Measurements from ENCODE around the gene SLC6A4.

- TF ChIP-seq, protein P1, sequence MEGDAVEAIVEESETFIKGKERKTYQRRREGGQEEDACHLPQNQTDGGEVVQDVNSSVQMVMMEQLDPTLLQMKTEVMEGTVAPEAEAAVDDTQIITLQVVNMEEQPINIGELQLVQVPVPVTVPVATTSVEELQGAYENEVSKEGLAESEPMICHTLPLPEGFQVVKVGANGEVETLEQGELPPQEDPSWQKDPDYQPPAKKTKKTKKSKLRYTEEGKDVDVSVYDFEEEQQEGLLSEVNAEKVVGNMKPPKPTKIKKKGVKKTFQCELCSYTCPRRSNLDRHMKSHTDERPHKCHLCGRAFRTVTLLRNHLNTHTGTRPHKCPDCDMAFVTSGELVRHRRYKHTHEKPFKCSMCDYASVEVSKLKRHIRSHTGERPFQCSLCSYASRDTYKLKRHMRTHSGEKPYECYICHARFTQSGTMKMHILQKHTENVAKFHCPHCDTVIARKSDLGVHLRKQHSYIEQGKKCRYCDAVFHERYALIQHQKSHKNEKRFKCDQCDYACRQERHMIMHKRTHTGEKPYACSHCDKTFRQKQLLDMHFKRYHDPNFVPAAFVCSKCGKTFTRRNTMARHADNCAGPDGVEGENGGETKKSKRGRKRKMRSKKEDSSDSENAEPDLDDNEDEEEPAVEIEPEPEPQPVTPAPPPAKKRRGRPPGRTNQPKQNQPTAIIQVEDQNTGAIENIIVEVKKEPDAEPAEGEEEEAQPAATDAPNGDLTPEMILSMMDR (IDR thresholded peaks at IDR 0.05) = no peak
- no peak for TF ChIP-seq POLR2A (IDR thresholded peaks at IDR 0.05)
These were observed 40.4 kb upstream of the SLC6A4 start for GRCh38 chr17:30275911-30276310.
